NCI-H2196 (cell line): Measurements from ENCODE around the gene SPDYE6.
"Not testable (repeated sequence)": the region's sequence is repeated elsewhere in the genome, so short reads cannot be mapped to it uniquely, and the experiment has no call there.

ENCODE experiments used
- DNase-seq: peaks from one replicate; lab custom pipeline; 2025; ENCODE audit not compliant: unreplicated experiment; lab: John Stamatoyannopoulos, UW

Gene SPDYE6

DNA sequence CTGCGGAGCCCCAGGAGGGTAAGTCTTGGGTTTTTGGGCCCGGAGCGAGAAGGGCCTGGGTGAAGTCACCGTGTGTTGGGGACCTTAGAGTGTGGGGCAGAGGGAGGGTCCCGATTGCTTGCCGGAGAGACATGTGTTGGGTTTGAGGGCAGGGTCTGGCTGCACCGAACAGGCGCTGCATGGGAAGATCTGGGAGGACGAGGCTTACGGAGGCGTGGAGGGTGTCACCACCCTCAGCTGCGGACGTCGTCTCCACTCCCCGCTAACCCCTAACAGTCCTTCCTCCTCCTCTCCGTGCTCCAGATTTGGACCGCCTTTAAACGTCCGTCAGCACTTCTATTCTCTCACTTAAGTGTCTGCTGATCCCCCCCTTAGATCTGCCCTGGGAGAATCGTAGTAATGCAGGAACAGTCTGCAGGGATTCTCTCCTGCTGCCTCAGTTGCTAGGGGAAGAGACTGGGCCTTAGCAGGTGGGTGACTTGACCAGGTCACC lies 8.2 kb upstream of the SPDYE6 start:
- not testable (repeated sequence) for DNase-seq

DNA sequence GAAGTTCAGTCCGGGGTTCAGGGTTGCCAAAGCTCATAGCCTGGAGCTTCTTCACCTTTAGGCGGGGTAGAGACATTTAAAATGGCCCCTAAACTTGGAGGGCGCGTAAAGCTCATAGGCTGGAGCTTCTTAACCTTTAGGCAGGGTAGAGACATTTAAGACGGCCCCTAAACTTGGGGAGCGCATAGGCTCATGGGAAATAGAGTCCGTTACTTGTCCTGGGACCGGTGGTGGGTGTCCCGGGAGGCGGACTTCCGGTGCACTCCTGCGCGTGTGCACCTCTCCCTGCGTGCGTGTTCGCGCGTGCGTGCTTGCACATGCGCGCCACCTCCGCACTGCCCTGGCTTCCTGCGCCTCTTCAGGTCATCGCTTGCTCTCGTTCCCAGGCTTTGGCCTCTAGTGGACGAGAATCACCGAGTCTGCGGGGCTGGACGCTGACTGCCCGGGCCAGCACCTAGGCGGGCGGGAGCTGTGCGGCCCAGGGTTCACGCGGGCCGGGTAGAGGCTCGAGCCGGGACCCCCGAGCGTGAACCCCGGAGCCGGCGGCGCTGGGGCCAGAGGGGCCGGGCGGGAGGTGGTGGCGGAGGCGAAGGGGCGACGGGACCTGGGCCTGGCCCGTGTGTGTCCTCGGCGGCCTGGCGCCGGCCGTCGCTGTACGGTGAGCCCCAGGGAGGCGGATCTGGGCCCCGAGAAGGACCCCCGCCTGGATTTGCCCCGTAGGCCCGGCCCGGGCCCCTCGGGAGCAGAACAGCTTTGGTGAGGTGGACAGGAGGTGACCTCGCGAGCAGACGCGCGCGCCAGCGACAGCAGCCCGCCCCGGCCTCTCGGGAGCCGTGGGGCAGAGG lies 7.5 kb upstream of the SPDYE6 start:
- peak; percentile 96 for DNase-seq

DNA sequence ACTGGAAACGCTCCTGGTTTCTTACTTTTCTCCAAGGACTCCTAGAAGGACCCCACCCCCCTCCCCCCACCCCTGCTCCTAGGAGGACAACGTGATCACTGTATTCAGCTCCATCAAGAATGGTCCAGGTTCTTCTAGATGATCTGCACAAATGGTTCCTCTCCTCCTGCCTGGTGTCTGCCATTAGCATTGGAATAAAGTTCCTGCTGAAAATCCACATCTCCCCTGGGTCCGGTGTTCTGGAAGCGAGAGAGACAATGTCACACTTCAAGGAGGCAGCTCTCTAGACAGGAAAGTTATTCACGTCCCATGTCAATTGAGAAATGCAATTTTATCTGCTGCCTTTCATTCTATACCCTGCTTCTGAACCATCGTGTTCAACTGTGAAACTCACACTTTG lies 9.3 kb downstream of the SPDYE6 start:
- not testable (repeated sequence) for DNase-seq

DNA sequence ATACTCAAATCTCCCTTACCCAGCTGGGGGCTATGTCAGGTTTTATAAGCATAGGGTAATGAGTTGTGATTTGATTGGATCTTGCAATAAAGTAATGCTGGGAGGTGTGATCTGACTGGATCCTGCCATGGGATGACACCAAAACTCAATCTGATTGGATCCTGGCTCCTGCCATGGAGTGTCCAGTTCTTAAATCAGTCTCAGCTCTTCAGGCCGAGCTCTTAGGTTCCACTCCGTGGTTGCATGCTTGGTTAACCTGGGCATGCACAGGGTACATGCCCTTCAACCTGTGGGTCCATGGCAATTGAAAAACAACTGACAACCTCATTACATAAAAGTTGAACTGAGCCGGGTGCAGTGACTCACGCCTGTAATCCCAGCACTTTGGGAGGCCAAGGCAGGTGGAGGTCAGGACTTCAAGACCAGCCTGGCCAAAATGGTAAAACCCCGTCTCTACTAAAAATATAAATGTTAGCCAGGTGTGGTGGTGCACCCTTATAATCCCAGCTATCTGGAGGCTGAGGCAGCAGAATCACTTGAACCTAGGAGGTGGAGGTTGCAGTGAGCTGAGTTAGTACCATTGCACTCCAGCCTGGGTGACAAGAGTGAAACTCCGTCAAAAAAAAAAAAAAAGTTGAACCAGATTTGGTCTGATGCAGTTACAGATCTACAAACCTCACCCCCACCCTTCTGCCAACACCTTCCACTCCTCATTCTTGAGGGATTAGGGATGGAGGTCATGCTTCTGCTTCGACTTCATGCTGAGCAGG lies 15.5 kb downstream of the SPDYE6 start:
- not testable (repeated sequence) for DNase-seq

DNA sequence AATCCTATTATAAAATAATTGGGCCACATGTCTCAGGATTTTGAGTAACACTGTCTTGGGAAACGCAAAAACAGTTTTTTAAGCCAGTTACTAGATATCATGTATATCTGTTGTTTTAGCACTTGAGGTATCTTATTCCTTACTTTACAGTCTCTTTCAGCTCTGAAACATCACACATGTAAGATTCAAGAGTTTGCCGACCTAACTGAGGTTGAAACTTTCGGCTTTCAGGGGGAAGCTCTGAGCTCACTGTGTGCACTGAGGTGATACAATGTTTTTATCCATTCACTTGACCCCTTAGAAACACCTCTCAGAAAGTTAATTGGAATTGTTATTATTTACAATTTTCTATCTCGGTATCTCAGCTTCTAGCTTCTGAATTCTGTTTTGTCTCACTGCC lies 18.8 kb downstream of the SPDYE6 start:
- DNase-seq, result not testable (repeated sequence)

DNA sequence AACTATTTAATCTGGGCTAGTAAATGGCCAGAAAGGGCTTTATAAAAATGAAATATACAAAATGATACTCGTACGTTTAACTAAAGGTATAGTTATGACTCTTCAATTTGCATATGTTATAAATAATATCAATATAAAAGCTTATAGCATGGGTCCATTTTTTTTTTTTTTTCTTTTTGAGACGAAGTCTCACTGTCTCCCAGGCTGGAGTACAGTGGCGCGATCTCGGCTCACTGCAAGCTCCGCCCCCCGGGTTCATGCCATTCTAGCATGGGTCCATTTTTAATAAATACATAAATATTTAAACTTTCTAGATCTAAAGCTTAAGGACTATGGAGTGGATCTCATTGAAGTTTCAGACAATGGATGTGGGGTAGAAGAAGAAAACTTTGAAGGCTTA lies 19.2 kb downstream of the SPDYE6 start:
- not testable (repeated sequence) for DNase-seq

DNA sequence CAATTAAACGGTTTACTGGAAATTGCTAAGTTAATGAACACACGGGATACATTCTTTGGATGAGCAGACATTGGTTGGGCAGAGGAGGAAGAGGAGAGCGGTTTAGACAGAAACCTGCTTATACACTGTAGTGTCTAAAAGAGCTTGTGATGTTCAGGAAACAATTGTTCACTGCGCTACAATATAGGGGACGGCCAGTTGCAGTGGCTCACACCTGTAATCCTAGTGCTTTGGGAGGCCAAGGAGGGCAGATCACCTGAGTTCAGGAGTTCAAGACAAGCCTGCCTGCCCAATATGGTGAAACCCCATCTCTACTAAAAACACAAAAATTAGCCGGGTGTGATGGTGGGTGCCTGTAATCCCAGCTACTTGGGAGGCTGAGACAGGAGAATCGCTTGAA lies 20.7 kb downstream of the SPDYE6 start:
- DNase-seq, result not testable (repeated sequence)

DNA sequence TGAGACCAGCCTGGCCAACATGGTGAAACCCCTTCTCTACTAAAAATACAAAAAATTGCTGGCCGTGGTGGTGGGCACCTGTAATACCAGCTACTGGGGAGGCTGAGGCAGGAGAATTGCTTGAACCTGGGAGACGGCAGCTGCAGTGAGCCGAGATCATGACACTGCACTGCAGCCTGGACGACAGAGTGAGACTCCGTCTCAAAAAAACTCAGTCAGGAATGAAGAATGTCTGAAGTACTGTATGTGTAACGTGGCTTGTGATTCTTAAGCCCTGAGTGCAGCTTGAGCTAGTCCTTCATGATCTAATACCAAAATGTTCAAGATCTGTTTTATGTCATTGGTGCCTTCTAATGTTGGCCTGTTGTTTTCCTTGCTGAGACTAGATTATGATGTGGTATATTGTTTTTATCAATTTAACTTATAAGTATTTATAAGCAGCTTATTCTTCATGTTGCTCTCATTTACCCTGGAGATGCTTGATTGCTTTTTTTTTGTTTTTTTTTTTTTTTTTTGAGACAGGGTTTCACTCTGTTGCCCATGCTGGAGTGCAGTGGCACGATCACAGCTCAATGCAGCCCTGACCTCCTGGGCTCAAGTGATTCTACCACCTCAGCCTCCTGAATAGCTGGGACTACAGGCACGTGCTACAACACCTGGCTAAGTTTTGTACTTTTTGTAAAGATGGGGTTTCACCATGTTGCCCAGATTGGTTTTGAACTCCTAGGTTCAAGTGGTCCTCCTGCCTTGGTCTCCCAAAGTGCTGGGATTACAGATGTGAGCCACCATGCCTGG lies 25.4 kb downstream of the SPDYE6 start:
- DNase-seq, result not testable (repeated sequence)

DNA sequence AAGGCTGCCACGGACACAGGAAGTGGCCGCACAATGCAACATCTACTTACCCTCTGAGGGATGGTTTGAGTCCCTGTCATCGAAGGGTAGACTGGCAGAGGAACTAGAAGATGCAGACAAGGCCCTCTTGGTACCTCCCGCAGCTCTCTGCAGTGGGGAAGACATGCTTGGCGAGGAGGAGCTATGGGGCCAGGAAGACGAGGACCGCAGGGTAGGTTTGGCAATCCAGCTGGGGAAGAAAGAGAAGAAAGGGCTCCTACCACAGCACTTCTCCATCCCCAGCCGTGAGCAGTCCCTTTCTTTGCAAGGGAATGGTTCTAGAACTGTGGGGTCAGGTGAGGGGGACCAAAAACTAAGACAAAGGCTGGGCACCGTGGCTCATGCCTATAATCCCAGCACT lies 26.9 kb downstream of the SPDYE6 start:
- not testable (repeated sequence) for DNase-seq

DNA sequence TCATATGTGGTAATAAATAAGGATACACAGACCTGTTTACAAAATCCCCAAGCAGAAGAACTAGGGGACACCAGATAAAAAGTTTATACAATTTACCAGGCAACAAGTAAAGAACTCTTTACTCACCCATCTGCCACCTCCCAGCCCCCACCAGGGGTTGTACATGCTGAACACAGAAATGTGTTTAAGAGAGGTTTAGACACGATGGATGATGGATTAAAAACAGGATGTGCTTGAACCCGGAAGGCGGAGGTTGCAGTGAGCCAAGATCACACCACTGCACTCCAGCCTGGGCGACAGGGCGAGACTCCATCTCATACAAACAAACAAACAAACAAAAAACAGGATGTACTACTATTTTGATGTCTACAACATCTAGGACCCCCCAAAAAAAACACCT lies 27.4 kb downstream of the SPDYE6 start:
- not testable (repeated sequence) for DNase-seq

DNA sequence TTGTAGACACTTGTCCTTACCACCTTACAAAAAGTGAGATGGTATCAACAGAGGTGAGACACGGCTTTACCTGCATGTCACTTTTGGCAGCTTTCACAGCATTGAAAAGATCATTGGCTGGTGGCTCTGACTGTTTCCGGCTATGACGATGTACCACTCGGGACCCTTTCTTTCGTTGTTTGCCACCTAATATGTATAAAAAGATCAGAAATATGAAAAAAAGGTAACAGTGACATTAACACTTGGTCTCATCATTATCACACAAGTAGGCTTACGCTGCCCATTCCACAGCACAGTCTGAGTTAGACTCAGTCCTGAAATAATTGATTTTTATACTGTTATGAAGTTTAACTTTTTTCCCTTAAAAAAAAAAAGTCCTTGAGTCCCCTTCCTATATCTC lies 29.1 kb downstream of the SPDYE6 start:
- DNase-seq, result not testable (repeated sequence)

DNA sequence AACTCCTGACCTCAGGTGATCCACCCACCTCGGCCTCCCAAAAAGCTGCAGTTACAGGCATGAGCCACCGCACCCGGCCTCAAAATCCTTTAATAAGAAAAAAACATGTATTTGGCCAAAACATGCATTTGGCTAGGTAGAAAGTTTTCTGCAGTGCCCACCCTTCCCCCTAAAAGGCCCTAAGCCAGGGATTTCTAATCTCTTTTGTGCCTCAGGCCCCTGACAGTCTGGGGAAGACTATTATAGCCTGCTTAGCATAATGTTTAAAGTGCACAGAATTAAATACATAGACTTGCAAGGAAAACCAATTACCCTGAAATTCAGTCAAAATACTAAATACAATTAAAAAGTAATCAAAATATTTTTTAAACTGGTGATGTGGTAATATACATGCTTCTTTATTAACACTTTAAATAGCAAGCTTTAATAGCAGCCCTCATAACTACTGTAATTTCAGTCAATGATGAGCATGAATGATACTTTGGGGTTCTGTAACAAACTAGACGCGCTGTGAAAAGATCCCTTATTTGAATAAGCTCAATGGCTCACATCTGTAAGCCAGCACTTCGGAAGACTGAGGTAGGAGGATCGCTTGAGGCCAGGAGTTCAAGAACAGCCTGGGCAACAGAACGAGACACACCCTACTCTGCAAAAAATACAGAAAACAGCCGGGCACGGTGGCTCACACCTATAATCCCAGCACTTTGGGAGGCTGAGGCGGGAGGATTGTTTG lies 29.9 kb downstream of the SPDYE6 start:
- DNase-seq, result no peak

DNA sequence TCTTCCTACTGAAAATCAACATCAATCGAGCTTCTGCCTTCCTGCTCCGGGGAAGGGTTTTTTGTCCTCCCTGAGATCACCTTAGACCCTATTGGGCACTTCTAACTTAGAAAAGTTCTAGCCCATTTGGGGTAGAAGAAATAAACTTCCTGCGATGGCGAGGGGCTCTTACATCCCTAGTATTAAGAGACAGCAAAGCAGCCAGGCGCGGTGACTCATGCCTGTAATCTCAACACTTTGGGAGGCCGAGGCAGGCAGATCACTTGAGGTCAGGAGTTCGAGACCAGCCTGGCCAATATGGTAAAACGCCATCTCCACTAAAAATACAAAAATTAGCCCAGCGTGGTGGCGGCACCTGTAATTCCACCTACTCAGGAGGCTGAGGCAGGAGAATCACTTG lies 31.1 kb downstream of the SPDYE6 start:
- not testable (repeated sequence) for DNase-seq

DNA sequence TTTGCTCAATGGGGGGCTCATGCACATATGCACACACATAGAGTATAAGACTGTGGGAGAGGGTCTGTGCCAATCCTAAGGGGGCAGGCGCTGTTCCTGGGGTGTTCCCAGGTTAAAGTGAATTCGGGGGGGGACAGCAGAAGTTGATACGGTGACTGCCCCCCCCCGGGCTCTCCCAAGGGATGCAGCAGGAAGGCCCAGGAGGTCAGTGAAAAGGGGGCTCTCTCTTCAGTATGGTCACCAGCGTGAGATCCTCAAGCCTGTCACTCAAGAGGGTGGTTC lies 32.4 kb downstream of the SPDYE6 start:
- DNase-seq, result no peak

DNA sequence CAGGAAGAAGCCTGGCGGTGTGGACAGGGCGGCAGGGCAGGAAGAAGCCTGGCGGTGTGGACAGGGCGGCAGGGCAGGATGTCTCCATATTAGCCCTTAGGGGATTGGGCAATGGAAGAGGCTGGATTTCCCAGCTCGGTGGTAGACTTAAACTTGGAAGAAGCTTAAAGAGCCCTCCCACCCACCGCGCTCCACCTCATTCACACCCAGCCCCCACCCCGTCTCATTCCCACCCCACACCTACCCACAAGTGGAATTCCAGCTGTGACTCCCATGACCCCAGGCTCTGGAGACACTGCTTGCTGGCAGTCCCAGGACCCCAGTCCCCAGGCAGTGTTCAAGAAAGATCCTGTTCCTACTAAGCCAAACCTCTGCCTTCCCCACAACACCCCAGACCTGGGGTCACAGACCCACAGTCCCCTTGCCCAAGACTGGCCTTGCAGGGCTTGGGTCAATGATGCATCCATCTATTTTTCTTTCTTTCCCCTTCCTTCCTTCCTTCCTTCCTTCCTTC lies 34.0 kb downstream of the SPDYE6 start:
- no peak for DNase-seq

DNA sequence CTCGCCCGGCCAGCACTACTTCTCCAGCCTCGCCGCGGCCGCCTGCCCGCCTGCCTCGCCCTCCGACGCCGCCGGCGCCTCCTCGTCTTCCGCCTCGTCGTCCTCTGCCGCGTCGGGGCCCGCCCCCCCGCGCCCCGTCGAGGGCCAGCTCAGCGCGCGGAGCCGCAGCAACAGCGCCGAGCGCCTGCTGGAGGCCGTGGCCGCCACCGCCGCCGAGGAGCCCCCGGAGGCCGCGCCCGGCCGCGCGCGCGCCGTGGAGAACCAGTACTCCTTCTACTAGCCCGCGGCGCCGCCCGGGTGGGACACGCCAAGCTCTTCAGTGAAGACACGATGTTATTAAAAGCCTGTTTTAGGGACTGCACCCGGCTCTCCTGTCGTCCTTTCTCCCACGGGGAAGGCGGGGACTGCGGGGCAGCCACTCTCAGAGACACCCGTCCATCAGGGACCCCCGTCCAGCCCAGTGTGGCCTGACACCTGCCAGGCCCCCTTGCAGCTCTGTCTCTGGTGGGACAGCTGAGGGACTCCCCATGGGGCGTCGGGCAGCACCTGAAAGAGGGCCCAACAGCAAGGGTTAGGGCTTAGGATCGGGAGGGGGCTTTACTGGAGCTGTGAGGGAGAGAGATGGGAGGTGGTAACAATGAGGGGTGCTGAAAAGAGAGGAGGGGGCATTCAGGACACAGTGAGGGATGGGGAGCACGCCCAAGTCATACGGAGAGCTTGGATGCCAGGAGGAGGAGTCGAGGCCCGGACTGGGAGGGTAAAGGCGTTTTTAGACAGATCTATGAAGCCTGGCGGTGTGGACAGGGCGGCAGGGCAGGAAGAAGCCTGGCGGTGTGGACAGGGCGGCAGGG lies 34.7 kb downstream of the SPDYE6 start:
- no peak for DNase-seq

DNA sequence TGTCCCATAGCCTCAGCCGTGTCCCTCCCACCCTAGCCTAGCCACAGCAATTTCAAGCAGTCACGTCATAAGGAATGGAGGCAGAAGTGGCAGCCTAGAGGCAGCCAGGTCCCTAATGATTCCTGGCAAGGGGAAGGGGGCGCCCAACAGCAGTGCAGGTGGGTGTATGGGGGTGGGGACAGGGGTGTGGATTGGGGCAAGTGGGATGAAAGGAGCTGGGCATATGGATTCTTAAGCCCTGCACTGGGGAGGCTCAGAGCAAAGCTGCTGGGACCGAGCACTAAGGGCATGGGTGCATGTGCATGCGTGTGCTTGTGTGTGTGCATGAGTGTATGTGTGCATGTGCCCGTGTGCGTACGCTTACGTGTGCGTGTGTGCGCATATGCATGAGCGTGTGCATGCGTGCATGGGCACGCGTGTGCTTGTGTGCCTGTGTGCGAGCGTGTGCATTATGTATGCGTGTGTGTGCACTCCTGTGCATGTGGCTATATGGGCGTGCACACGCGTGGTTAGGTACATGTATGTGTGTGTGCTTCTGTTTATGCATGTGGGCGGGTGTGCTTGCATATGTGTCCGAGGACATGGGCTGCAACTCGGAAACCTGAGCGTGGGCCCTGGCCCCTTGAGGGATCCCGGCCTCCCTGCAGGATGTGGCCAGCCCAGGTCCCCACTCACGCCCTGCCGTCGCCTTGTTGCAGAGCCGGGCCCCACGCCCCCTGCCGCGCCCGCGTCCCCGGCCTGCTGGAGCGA lies 35.5 kb downstream of the SPDYE6 start:
- DNase-seq, result no peak

DNA sequence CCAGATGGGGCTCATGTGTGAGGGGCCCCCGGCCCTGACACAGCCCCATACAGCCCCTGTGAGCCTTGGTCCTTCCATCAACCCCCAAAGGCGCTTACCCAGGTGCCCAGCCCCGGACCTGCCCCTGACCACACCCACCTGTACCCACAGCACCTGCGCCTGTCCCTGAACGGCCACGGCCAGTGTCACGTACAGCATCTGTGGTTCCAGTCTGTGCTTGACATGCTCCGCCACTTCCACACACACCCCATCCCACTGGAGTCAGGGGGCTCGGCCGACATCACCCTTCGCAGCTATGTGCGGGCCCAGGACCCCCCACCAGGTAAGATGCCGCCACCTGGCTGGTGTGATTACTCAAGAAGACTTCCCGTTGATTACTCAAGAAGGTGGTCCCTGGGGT lies 36.1 kb downstream of the SPDYE6 start:
- no peak for DNase-seq

DNA sequence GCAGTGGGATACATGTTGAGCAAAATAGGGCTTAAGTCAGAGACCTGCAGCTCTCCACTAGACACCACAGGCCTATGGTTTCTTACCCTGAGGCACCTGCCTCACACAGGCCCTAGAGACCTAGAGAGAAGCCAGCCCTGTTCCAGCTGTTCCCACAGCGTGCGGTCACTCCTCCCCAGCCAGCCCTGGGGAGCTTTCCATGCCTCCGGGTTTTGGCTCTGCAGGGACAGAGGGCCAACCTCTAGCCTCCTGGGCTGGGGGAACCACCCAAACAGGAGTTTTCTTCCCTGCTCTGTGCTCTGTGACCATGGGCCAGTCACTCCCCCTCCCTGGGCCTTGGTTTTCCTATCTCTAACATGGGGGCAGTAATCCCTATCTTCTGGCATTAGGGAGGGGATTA lies 36.6 kb downstream of the SPDYE6 start:
- no peak for DNase-seq
